ENCODE measurements around the gene CELF1. TPM values are rescaled to one million over a fixed set of nuclear protein-coding genes. Genes with fewer than 3 reads are reported as not detected.

The CELF1 gene
- total RNA-seq, 1 experiment from 2014 or later, result 148 TPM

- Histone ChIP-seq H3K9ac (ENCODE audit: low read length) (no peak overlapping the region), H3K4me1 (ENCODE audit: low read length) (no peaks in the 10 kb centered on the region), H3K9me3 (ENCODE audit: low read length) (no peaks in the 10 kb centered on the region), H3K4me2 (ENCODE audit: low read depth, low read length, poor library complexity, severe bottlenecking) (no peak overlapping the region), H3K36me3 (ENCODE audit: insufficient read depth, low read length) (peaks cover 15% of the 10 kb centered on the region), H2AFZ (ENCODE audit: low read length) (no peak overlapping the region), H3K27me3 (ENCODE audit: low read length) (no peaks in the 10 kb centered on the region), H3K27ac (ENCODE audit: low read length) (no peak overlapping the region), H3K9me2 (replicated peaks; ENCODE audit: insufficient read depth, low read length) (no peaks in the 10 kb centered on the region), H3K4me3 (ENCODE audit: low read length) (no peak overlapping the region), H4K20me1 (ENCODE audit: insufficient read depth, low read depth, low read length) (no peaks in the 10 kb centered on the region), H3K79me2 (ENCODE audit: low read length) (no peaks in the 10 kb centered on the region)
- DNase-seq, result no peak
These were observed 135.2 kb downstream of the CELF1 start for GRCh38 chr11:47417712-47418111.

GRCh38 chr11:47415949-47416472 lies 136.9 kb downstream of the CELF1 start:
- H3K27me3 ChIP-seq (ENCODE audit: low read length), result no peaks in the 10 kb centered on the region
- no peak overlapping the region for H3K9ac ChIP-seq (ENCODE audit: low read length)
- H3K27ac ChIP-seq (ENCODE audit: low read length), result no peak overlapping the region
- H3K4me3 ChIP-seq (ENCODE audit: low read length), result no peak overlapping the region
- no peaks in the 10 kb centered on the region for H3K79me2 ChIP-seq (ENCODE audit: low read length)
- no peaks in the 10 kb centered on the region for H3K9me3 ChIP-seq (ENCODE audit: low read length)
- DNase-seq, result no peak
- H2AFZ ChIP-seq (ENCODE audit: low read length), result no peak overlapping the region
- H3K4me1 ChIP-seq (ENCODE audit: low read length), result no peaks in the 10 kb centered on the region
- H3K9me2 ChIP-seq (replicated peaks; ENCODE audit: insufficient read depth, low read length), result no peaks in the 10 kb centered on the region
- H3K4me2 ChIP-seq (ENCODE audit: low read depth, low read length, poor library complexity, severe bottlenecking), result no peak overlapping the region
- H4K20me1 ChIP-seq (ENCODE audit: insufficient read depth, low read depth, low read length), result no peaks in the 10 kb centered on the region
- peaks cover 6% of the 10 kb centered on the region; the same call in 1 of the 2 replicates for H3K36me3 ChIP-seq (ENCODE audit: insufficient read depth, low read length)

Small RNA genes within 50 kb of the gene (small RNA-seq; reads per million reads assigned to genes)
- gene RN7SL652P, result not detected
- 0.28 reads per million for gene RNU5E-10P

Other genes with a start within 250 kb of the CELF1 start
- gene MYBPC3, start 200.4 kb downstream of the CELF1 start, total RNA-seq (2014; rRNA removed; shearing (Covaris generic); ENCODE audit: low replicate concordance), result 0.67 and 0.72 TPM in 2 replicates
- gene SPI1, start 174.6 kb downstream of the CELF1 start, total RNA-seq (2014; rRNA removed; shearing (Covaris generic); ENCODE audit: low replicate concordance), result 114 and 198 TPM in 2 replicates
- 24.9 and 32.8 TPM in 2 replicates for gene SLC39A13, start 144.5 kb downstream of the CELF1 start, total RNA-seq (2014; rRNA removed; shearing (Covaris generic); ENCODE audit: low replicate concordance)
- gene PSMC3, start 126.7 kb downstream of the CELF1 start, total RNA-seq (2014; rRNA removed; shearing (Covaris generic); ENCODE audit: low replicate concordance), result 40.6 and 119 TPM in 2 replicates
- 0.52 and 4.5 TPM in 2 replicates for gene RAPSN, start 104.0 kb downstream of the CELF1 start, total RNA-seq (2014; rRNA removed; shearing (Covaris generic); ENCODE audit: low replicate concordance)
- gene PTPMT1, start 12.5 kb upstream of the CELF1 start, total RNA-seq (2014; rRNA removed; shearing (Covaris generic); ENCODE audit: low replicate concordance), result 174 and 253 TPM in 2 replicates
- 8.7 and 11.0 TPM in 2 replicates for gene KBTBD4, start 25.8 kb upstream of the CELF1 start, total RNA-seq (2014; rRNA removed; shearing (Covaris generic); ENCODE audit: low replicate concordance)
- 41.2 and 104 TPM in 2 replicates for gene NDUFS3, start 25.9 kb upstream of the CELF1 start, total RNA-seq (2014; rRNA removed; shearing (Covaris generic); ENCODE audit: low replicate concordance)
- not detected in 2 replicates for gene FAM180B, start 33.5 kb upstream of the CELF1 start, total RNA-seq (2014; rRNA removed; shearing (Covaris generic); ENCODE audit: low replicate concordance)
- 4.9 TPM in 1 of 2 replicates, not detected in the other for gene C1QTNF4, start 41.3 kb upstream of the CELF1 start, total RNA-seq (2014; rRNA removed; shearing (Covaris generic); ENCODE audit: low replicate concordance)
- gene MTCH2, start 89.4 kb upstream of the CELF1 start, total RNA-seq (2014; rRNA removed; shearing (Covaris generic); ENCODE audit: low replicate concordance), result 49.5 and 72.6 TPM in 2 replicates
- 14.3 and 14.9 TPM in 2 replicates for gene AGBL2, start 162.2 kb upstream of the CELF1 start, total RNA-seq (2014; rRNA removed; shearing (Covaris generic); ENCODE audit: low replicate concordance)
- 61.1 and 120 TPM in 2 replicates for gene FNBP4, start 214.2 kb upstream of the CELF1 start, total RNA-seq (2014; rRNA removed; shearing (Covaris generic); ENCODE audit: low replicate concordance)

Data from Karpas-422 (cell line).